Ishikawa (cell line): ENCODE measurements around the gene SPNS3.

Experiments used
- CEBPB ChIP-seq: IDR thresholded peaks from 2 replicates; pipeline ENCODE4 v1.6.1; 2012
- EP300 ChIP-seq: IDR thresholded peaks from 2 replicates; pipeline ENCODE4 v1.6.1; 2012; ENCODE audit warnings: borderline replicate concordance
- FOXM1 ChIP-seq: IDR thresholded peaks from 2 replicates; pipeline ENCODE4 v1.6.1; 2012; ENCODE audit warnings: low read depth, borderline replicate concordance
- NFIC ChIP-seq: IDR thresholded peaks from 2 replicates; pipeline ENCODE4 v1.6.1; 2012
- RAD21 ChIP-seq: IDR thresholded peaks from 2 replicates; pipeline ENCODE4 v1.6.1; 2012; ENCODE audit warnings: low read depth
- TAF1 ChIP-seq: IDR thresholded peaks from 2 replicates; pipeline ENCODE4 v1.6.1; 2012; ENCODE audit warnings: low read depth, mild to moderate bottlenecking
- TCF12 ChIP-seq: IDR thresholded peaks from 2 replicates; pipeline ENCODE4 v1.6.1; 2012; ENCODE audit warnings: low read depth
- TEAD4 ChIP-seq: IDR thresholded peaks from 2 replicates; pipeline ENCODE4 v1.6.1; 2012
- YY1 ChIP-seq: IDR thresholded peaks from 2 replicates; pipeline ENCODE4 v1.6.1; 2012; ENCODE audit warnings: low read depth
- ZBTB7A ChIP-seq: IDR thresholded peaks from 2 replicates; pipeline ENCODE4 v1.6.1; 2012; ENCODE audit warnings: low read depth
- TF ChIP-seq, protein P1 (sequence below): IDR thresholded peaks from 2 replicates; pipeline ENCODE4 v1.6.1; 2012
- TF ChIP-seq, protein P2 (sequence below): IDR thresholded peaks from 2 replicates; pipeline ENCODE4 v1.6.1; 2012
- TF ChIP-seq, protein P3 (sequence below): IDR thresholded peaks from 2 replicates; pipeline ENCODE4 v1.6.1; 2012; ENCODE audit warnings: low read depth, mild to moderate bottlenecking

DNA sequence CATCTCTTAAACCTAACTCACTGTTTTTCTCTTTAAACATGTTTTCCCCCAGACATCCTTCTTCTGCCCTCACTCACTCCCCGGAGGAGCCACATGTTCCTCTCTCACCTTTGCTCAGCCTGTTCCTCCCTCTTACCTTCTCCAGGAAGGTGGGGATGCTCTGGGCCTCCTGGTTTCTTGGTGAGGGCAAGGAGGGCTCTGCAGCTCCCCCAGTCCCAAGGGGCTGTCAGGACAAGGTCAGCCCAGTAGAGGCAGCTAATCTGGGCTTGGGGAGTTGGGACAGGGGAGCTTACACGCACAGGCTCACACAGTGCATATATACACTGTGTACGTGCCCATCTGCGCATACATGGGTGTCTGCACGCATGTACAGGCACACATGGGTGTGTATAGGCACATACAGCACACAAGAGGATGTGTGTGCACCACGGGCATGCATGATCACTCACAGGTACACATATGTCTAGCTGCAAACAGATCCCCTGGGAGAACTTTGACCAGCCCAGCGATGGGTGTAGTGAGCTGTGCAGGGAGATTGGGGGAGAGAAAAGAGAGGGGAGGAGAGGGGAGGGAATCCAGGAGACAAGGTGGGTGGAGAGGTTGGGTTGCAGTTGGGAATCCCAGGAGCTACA lies 28.6 kb upstream of the SPNS3 start:
- TF ChIP-seq TAF1 (no peak), EP300 (no peak), RAD21 (no peak), ZBTB7A (no peak), CEBPB (no peak), NFIC (no peak), TEAD4 (no peak), YY1 (no peak), FOXM1 (no peak), TCF12 (no peak)
- TF ChIP-seq, protein P1, sequence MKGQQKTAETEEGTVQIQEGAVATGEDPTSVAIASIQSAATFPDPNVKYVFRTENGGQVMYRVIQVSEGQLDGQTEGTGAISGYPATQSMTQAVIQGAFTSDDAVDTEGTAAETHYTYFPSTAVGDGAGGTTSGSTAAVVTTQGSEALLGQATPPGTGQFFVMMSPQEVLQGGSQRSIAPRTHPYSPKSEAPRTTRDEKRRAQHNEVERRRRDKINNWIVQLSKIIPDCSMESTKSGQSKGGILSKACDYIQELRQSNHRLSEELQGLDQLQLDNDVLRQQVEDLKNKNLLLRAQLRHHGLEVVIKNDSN, result no peak
- TF ChIP-seq, protein P2, sequence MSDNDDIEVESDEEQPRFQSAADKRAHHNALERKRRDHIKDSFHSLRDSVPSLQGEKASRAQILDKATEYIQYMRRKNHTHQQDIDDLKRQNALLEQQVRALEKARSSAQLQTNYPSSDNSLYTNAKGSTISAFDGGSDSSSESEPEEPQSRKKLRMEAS, result no peak
- TF ChIP-seq, protein P3, sequence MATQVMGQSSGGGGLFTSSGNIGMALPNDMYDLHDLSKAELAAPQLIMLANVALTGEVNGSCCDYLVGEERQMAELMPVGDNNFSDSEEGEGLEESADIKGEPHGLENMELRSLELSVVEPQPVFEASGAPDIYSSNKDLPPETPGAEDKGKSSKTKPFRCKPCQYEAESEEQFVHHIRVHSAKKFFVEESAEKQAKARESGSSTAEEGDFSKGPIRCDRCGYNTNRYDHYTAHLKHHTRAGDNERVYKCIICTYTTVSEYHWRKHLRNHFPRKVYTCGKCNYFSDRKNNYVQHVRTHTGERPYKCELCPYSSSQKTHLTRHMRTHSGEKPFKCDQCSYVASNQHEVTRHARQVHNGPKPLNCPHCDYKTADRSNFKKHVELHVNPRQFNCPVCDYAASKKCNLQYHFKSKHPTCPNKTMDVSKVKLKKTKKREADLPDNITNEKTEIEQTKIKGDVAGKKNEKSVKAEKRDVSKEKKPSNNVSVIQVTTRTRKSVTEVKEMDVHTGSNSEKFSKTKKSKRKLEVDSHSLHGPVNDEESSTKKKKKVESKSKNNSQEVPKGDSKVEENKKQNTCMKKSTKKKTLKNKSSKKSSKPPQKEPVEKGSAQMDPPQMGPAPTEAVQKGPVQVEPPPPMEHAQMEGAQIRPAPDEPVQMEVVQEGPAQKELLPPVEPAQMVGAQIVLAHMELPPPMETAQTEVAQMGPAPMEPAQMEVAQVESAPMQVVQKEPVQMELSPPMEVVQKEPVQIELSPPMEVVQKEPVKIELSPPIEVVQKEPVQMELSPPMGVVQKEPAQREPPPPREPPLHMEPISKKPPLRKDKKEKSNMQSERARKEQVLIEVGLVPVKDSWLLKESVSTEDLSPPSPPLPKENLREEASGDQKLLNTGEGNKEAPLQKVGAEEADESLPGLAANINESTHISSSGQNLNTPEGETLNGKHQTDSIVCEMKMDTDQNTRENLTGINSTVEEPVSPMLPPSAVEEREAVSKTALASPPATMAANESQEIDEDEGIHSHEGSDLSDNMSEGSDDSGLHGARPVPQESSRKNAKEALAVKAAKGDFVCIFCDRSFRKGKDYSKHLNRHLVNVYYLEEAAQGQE, result no peak
